Measurements from ENCODE around the gene DMXL2. TPM values are rescaled to one million over a fixed set of nuclear protein-coding genes. Genes with fewer than 3 reads are reported as not detected.

The DMXL2 gene
- total and polyA plus RNA-seq, 9 of the 15 experiments (the other 6 are each of a cell fraction or from before 2014, with no cell fraction given): 9.3 to 57.7 (median 30.7) TPM

DNA sequence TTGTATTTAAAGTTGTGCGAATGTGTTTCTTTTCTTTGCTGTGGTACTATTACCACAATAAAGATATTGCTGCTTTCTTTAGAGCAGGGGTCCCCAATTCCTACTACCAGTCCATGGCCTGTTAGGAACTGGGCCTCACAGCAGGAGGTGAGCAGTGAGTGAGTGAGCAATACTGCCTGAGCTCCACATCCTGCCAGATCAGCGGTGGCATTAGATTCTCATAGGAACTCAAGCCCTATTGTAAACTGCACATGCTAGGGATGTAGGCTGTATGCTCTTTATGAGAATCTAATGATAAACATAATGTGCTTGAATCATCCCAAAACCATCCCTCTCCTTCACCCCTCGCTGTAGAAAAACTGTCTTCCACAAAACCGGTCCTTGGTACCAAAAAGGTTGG, 41.6 kb downstream of the DMXL2 start:
- peak overlapping the region; percentile 35 for H3K4me2 ChIP-seq (ENCODE audit: insufficient read depth, low read length)
- H3K9ac ChIP-seq (ENCODE audit: insufficient read depth in 1 of 2, low read depth in 2 of 2, low read length in 2 of 2): peak overlapping the region; percentile 4 to 29; a peak in 1 of 4 replicates
- CTCF ChIA-PET (ENCODE audit: low intra/inter-chr PET ratio): no interaction called here
- H3K79me2 ChIP-seq (ENCODE audit: control insufficient read depth, insufficient read depth, low read length): peaks cover 50% of the 10 kb centered on the region
- no peak overlapping the region for H3K4me3 ChIP-seq
- 0 out of 2 replicates have a peak, but pooled peaks cover 2% of the 10 kb centered on the region for H3K9me3 ChIP-seq (replicated peaks; ENCODE audit: control insufficient read depth, insufficient read depth, low read depth, low read length)
- in situ Hi-C loops (cut with MboI) (no loop called here), intact Hi-C loops (cut with micrococcal nuclease) (no loop called here)
- WGBS (ENCODE audit: insufficient coverage, low coverage, missing lambda C conversion rate): 14% methylated on average over 4 of the region's 4 CpGs
- peak; percentile 53 for ATAC-seq
- 0 out of 2 replicates have a peak overlapping the region, but pooled peaks have one; percentile 7 for H2AFZ ChIP-seq (ENCODE audit: low read depth, low read length)
- peak in 1 of 4 experiments; percentile 66 for DNase-seq (ENCODE audit: extremely low read depth in 1 of 4, low spot score in 3 of 4)
- H4K20me1 ChIP-seq (replicated peaks; ENCODE audit: control insufficient read depth, insufficient read depth, low read length): no peaks in the 10 kb centered on the region
- H3K27me3 ChIP-seq (ENCODE audit: control insufficient read depth in 2 of 2, insufficient read depth in 2 of 2, low read length in 2 of 2): no peaks in the 10 kb centered on the region
- H3K27ac ChIP-seq (ENCODE audit: extremely low read depth, low read depth, low read length): peak overlapping the region; percentile 67; the same call in 2 of the 3 replicates
- H3K9me1 ChIP-seq (ENCODE audit: control insufficient read depth, insufficient read depth, low read length): no peaks in the 10 kb centered on the region
- FAIRE-seq: peak; percentile 26
- BruUV-seq (replicated peaks): no TSS peak
- 0 out of 3 replicates have a peak, but pooled peaks cover 3% of the 10 kb centered on the region for H3K36me3 ChIP-seq (ENCODE audit: control insufficient read depth, insufficient read depth, low read length)
- peaks cover 4 to 43% of the 10 kb centered on the region in 2 experiments; a peak in 4 of 5 replicates for H3K4me1 ChIP-seq (replicated peaks in 1 of 2; ENCODE audit: control insufficient read depth in 2 of 2, insufficient read depth in 2 of 2, low read length in 2 of 2)
- POLR2A ChIA-PET: interaction anchor here (1.1 to 1.3 kb wide), 2 partner anchors 15 to 21 kb away, joined by 3 read pairs; no protein-coding TSS in a partner anchor
- no peak for TF ChIP-seq KLF13 (tag; IDR thresholded peaks at IDR 0.05; ENCODE audit: borderline replicate concordance, low read depth)
- no peak for TF ChIP-seq CEBPG (CRISPR knock-in tag; IDR thresholded peaks at IDR 0.05)
- TF ChIP-seq CEBPG (tag; conservative IDR thresholded peaks at IDR 0.05 in 1 of 2, IDR thresholded peaks at IDR 0.05 in 1 of 2): no peak
- no peak for TF ChIP-seq JUNB (CRISPR knock-in tag; conservative IDR thresholded peaks at IDR 0.05)
- no peak for TF ChIP-seq U2AF2 (optimal IDR thresholded peaks at IDR 0.05; ENCODE audit: low read depth, low read length)
- TF ChIP-seq POLR3A (IDR thresholded peaks at IDR 0.05; ENCODE audit: borderline replicate concordance, extremely low read depth, insufficient read depth, insufficient read length): no peak
- peak; percentile 13; the same call in 1 of the 2 replicates for TF ChIP-seq EP400 (IDR thresholded peaks at IDR 0.05)
- no peak for TF ChIP-seq ESRRA (IDR thresholded peaks at IDR 0.05; ENCODE audit: borderline replicate concordance, low read depth)
- TF ChIP-seq, protein P1, sequence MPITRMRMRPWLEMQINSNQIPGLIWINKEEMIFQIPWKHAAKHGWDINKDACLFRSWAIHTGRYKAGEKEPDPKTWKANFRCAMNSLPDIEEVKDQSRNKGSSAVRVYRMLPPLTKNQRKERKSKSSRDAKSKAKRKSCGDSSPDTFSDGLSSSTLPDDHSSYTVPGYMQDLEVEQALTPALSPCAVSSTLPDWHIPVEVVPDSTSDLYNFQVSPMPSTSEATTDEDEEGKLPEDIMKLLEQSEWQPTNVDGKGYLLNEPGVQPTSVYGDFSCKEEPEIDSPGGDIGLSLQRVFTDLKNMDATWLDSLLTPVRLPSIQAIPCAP (CRISPR knock-in tag; IDR thresholded peaks at IDR 0.05; ENCODE audit: borderline replicate concordance): no peak
- TF ChIP-seq ELF1 (tag; IDR thresholded peaks at IDR 0.05): no peak
- no peak for TF ChIP-seq NR2C1 (IDR thresholded peaks at IDR 0.05)
- no peak for TF ChIP-seq NR2C1 (tag; IDR thresholded peaks at IDR 0.05)
- TF ChIP-seq HNRNPH1 (optimal IDR thresholded peaks at IDR 0.05; ENCODE audit: low read depth, low read length): no peak
- TF ChIP-seq, protein P2, sequence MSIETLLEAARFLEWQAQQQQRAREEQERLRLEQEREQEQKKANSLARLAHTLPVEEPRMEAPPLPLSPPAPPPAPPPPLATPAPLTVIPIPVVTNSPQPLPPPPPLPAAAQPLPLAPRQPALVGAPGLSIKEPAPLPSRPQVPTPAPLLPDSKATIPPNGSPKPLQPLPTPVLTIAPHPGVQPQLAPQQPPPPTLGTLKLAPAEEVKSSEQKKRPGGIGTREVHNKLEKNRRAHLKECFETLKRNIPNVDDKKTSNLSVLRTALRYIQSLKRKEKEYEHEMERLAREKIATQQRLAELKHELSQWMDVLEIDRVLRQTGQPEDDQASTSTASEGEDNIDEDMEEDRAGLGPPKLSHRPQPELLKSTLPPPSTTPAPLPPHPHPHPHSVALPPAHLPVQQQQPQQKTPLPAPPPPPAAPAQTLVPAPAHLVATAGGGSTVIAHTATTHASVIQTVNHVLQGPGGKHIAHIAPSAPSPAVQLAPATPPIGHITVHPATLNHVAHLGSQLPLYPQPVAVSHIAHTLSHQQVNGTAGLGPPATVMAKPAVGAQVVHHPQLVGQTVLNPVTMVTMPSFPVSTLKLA (conservative IDR thresholded peaks at IDR 0.05): 0 out of 4 replicates have a peak, but pooled peaks of 1 of the 2 experiments have one; percentile 13
- TF ChIP-seq, protein P3, sequence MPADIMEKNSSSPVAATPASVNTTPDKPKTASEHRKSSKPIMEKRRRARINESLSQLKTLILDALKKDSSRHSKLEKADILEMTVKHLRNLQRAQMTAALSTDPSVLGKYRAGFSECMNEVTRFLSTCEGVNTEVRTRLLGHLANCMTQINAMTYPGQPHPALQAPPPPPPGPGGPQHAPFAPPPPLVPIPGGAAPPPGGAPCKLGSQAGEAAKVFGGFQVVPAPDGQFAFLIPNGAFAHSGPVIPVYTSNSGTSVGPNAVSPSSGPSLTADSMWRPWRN (IDR thresholded peaks at IDR 0.05; ENCODE audit: low read depth): no peak
- TF ChIP-seq, protein P4, sequence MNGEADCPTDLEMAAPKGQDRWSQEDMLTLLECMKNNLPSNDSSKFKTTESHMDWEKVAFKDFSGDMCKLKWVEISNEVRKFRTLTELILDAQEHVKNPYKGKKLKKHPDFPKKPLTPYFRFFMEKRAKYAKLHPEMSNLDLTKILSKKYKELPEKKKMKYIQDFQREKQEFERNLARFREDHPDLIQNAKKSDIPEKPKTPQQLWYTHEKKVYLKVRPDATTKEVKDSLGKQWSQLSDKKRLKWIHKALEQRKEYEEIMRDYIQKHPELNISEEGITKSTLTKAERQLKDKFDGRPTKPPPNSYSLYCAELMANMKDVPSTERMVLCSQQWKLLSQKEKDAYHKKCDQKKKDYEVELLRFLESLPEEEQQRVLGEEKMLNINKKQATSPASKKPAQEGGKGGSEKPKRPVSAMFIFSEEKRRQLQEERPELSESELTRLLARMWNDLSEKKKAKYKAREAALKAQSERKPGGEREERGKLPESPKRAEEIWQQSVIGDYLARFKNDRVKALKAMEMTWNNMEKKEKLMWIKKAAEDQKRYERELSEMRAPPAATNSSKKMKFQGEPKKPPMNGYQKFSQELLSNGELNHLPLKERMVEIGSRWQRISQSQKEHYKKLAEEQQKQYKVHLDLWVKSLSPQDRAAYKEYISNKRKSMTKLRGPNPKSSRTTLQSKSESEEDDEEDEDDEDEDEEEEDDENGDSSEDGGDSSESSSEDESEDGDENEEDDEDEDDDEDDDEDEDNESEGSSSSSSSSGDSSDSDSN (IDR thresholded peaks at IDR 0.05; ENCODE audit: borderline replicate concordance in 1 of 2, low read depth in 2 of 2, low read length in 2 of 2): no peak
- TF ChIP-seq MTA3 (IDR thresholded peaks at IDR 0.05; ENCODE audit: borderline replicate concordance): 0 out of 2 replicates have a peak, but pooled peaks have one; percentile 22
